Stimulated activated CD8-positive, alpha-beta memory T cell treated with anti-CD3 and anti-CD28 coated beads, Interleukin-2, amount 100 ng/mL, for 48 hours (primary cell): ENCODE results near the gene PHF2.

Experiments
- DNase-seq, 2 donors: peaks; one replicate each; pipeline ENCODE4 v3.0.0-alpha.2; 2020; ENCODE audit warnings: low read depth in 2 of 2

PHF2 gene

GRCh38 chr9:93576258-93577077 lies at the start of gene PHF2:
Gene PHF2 (plus strand): TSS chr9:93576584. CDS start chr9:93576774, 190 bp downstream.
- DNase-seq = peak in 1 of 2 donors; percentile 18

DNA sequence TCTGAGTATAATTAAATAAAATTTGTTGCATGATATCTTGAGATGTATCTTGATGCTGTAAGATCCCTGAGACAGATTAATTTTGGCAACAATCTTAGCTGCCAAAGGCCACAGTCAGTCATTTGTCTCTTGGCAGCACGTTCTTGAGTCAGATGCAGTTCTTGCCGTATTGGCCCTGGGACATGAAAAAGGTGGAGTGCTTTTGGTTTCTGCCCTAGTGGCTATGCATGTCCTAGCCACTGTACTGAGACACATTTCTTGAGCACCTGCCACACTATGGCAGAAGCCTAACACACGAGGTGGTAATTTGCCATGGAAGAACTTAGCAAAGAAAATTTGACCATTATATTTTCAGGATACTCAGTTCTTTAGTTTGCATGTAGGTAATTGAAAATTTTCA lies 45.0 kb upstream of the PHF2 start:
- DNase-seq = no peak

DNA sequence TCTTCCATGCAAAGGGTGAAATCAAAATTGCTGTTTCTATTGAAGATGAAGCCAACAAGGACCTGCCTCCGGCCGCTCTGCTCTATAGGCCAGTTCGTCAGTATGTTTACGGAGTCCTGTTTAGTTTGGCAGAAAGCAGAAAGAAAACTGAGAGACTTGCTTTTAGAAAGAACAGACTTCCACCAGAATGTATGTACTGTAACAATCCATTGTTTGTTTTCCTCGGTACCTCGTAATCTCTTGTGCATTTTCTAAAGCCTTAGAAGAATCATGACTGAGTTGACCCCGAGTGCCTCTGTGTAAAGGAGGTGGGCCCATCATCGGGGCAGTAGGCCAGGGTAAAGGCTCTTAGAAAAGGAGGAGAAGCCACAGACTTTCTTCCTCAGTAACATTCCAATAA lies 44.2 kb upstream of the PHF2 start:
- no peak for DNase-seq

DNA sequence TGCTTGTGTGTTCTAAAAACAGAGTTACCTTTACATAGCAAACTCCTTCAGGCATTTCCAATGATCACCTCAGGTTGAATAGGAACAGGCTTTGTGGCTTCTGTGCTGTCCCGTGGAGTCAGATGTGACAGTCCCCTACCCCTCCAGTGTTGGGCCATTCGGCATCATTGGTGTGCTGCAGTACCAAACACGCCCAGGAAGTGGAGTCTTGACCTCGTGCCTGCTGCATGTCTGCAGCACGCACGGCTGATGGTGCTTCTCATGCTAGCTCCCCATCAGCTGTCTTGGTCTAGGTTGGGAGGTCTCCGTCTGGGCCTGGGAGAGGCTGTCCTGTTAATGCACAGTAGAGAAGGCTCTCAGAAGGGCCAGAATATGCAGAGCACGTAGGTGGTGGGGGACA lies 42.5 kb upstream of the PHF2 start:
- DNase-seq = no peak

DNA sequence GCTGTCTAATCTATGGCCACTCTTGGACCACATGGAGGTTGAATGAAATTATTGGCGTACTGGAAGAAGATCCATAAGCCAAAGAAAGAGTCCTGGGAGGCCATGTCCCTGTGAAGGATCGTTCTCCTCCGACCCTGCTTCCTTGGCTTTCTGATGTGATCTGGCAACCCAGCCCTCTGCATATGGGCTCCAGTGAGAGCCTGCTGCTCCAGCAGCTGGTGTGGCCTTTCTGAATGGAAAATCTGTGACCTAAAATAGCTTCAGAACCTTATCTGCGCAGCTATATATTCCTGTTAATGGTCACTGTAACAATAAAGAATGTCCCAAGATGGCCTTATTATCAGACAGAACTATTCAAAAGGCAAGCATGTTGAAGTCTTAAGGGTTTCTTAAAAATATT lies 40.2 kb upstream of the PHF2 start:
- DNase-seq = no peak

GRCh38 chr9:93536874-93537273 lies 39.5 kb upstream of the PHF2 start:
- DNase-seq = no peak

DNA sequence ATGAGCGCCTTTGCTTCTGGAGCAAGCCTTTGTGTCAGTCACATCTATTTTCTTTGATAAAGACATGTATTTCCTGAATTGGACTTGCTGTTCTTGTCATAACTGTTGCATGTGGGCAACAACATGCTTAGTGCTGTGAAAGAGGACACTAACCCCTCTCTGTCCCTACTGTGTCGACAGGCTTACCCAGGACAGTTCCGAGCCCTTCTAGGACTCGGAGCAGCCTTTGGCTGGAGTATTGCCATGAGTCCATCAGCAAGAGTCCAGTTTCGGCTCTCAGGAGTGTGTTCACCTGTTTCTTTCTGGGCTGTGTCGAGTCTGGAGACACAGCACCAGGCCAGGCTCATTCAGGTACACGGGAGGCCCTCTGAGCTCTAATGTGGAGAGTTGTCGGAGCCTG lies 36.1 kb upstream of the PHF2 start:
- no peak for DNase-seq

- DNase-seq = no peak
These were observed 35.4 kb upstream of the PHF2 start for GRCh38 chr9:93541005-93541404.

DNA sequence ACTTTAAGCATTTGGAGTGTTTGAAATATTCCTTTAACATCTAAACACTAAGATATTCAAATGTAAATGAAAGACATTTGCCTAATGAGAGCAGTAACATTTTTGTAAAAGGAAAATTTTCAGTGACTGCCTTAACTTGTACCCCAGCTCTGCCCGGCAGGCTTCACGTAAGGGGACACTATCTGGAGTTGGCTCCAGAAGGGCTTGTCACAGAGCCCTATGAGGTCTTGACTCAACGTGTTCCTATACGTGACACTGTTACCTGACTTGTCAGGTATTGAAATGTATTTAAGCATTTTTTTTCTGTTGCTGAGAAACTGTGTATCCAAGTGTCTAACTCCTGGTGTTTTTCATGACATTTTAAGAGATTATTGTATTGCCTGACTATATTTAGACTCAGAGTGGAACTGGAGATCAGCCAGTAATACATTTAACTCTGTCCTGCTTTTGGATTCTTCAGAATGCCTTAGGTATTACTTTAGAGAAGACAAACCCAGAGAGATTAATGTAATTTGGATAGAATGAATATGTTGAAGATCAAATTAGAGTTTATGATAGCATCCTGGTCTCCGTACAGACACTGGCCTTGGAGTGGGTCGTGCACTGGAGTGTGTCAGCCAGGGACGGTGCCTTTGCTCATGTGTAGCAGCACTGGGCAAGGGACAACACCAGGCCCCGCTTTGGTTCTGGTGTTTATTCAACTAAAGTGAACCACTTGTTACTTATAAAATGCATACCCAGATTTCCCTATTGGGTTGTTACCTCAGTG lies 34.6 kb upstream of the PHF2 start:
- DNase-seq = no peak

DNA sequence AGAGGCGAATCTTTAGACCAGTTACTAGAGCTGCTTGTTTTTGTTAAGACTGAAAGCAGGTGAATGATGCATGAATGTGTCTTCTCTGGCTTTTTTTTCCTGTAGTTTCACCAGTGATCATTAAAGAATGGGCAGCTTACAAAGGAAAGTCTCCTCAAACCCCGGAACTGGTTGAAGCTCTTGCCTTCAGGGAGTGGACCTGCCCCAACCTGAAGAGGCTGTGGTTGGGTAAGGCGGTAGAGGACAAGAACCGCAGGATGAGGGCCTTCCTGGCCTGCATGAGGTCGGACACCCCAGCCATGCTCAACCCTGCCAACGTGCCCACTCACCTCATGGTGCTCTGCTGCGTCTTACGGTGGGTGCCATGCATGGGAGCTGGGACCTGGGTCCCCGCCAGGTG lies 33.3 kb upstream of the PHF2 start:
- DNase-seq = no peak

- DNase-seq = no peak
These were observed 30.0 kb upstream of the PHF2 start for GRCh38 chr9:93546356-93546755.

GRCh38 chr9:93549611-93550010 lies 26.8 kb upstream of the PHF2 start:
- no peak for DNase-seq

DNA sequence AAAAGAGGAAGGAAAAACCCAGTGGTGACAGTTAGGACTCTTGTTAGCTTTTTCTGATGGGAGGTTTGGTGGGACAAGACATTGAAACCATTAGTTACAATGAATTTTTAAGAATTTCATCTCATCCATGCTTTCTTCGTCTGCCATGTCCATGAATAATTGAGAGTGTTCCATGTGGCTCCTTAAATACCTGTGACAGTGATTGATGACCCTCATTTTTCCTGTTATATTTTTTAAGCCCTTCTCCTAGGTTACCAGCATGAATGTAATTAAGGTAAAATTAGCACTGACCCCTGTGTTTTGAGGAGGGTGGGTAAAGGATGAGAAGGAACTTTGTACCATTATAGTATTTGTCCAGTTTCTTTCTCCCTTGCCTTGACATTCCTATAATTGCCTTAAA lies 23.5 kb upstream of the PHF2 start:
- DNase-seq = no peak

- DNase-seq = no peak
These were observed 21.0 kb upstream of the PHF2 start for GRCh38 chr9:93555370-93555769.

- DNase-seq = no peak
These were observed 18.8 kb upstream of the PHF2 start for GRCh38 chr9:93557366-93558137.

DNA sequence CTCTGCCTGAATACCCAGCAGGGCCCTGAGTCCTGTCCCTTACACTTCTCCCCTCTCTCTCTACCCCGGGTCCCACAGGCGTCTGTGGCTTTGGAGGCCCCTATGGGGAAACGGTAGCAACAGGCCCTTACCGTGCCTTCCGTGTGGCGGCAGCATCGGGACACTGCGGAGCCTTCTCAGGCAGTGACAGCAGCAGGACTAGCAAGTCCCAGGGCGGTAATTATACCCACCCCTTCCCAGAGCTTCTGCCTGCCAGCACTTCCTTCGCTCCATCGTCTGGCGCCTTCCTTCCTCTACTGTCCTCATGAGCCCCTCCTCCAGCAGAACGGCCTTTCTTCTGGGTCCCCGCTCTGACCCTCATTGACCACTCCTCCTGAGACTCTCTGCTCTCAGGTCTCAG lies 17.9 kb upstream of the PHF2 start:
- DNase-seq = no peak

DNA sequence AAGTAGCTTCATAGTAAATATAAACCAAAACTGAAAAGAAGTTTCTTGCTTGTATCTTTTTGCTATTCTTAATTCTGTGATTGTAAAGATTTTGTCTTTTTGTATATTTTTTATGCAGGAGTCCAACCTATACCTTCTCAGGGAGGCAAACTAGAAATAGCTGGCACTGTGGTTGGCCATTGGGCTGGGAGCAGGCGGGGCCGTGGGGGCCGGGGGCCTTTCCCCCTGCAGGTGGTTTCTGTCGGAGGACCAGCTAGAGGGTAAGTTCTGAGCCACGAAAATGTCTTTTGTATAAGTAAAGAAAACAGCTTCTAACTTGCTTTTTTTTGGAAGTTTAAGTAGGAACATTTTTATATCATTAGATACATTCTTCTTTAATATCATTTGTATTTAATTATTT lies 15.4 kb upstream of the PHF2 start:
- no peak for DNase-seq

DNA sequence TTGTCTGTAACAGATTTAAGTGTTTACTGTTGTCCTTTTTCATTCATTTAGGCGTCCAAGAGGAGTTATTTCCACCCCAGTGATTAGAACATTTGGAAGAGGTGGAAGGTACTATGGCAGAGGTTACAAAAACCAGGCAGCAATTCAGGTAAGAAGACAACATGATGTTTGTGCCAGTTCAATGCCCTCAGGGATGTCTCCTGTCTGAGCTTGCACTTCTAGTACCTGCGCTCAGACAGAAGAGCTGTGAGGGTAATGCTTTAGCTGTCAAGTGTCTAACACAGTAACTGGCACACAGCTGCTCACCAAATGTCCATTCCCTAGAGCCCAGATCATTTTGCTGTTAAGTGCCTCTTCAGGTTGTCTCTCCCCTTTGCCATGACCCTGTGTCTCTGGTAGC lies 14.2 kb upstream of the PHF2 start:
- no peak for DNase-seq

GRCh38 chr9:93565089-93565488 lies 11.3 kb upstream of the PHF2 start:
- no peak for DNase-seq

DNA sequence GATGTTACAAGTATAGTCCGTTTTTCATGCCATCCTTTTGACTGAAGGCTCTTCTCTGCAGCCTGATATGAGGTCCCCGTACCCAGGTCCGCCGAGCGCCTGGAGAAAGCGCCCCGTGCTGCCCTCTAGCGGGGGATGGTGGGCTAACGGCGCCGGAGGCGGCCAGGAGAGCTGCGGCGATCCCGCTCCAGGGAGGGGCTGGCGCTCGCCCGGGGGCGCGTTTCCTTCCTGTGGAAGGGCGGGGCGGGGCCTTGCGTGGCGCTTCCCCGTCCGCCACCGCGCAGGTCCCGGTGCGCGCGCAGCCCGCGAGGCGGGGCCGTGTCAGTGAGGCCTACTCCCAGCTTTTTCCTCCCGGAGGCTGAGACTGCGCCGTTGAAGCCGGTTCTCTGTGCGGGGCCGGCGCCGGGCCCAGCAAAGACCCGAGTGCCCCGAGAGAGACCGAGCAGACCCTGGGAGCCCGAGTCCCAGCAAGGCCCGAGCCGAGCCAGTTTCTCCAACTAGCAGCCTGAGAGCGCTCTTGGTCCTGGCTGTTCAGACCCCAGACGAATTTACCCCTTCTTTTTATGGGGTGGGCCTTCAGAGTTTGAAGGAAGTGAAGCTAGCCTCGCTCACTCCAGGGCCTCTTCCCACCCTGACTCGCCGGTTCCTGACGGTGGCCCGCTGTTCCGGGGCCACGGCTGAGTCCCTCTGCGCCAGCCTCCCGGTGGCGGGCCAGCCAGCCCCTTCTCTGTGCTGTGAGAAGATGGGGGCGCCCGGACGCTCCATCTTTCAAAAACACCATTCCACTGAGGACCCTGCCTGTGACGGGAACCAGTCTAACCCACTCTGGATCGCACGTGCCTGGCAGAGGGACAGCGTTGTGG lies 9.7 kb upstream of the PHF2 start:
- DNase-seq = peak; percentile 99

DNA sequence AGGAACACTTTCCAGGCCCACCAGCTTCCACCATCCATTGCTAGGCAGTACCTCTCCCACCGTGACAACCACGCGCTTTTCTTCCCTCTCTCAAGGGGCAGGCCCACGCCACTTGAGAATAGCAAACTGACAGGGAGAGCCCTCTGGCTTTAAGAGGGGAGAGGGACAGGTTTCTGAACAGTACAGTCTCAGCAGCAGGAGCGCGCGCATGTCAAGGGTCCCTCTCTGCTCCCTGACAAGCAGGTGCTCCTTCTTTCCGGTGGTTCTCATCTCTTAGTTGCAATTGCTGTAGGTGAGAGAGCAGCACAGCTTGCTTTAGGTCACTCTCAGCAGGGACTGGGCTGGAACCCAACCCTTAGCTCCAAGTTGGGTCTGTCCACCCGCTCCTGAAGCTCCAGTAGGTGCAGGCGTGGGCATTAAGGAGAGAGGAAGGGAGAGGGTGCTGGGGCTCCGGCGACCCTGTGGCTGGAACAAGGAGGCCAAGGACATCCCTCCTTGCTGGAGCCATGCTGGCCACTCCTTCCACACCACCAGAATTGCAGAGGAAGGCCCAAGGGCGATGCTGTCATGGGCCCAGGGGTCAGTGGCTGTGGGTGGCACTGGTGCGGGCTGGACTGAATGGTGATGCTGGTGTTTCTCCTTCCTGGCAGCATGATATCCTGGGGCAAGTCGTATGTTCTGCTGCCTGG lies 9.0 kb upstream of the PHF2 start:
- DNase-seq = no peak
